SU-DHL-6 (cell line): Measurements from ENCODE around the gene LRP11.

Experiments used
- CTCF ChIP-seq: fragments of 200-600 bp; sonication (generic); IDR thresholded peaks from one replicate; pipeline ENCODE4 v1.5.1; 2017; ENCODE audit warnings: antibody characterized with exemption, mild to moderate bottlenecking, low read length, moderate library complexity; ENCODE audit not compliant: insufficient read depth, poor library complexity, severe bottlenecking
- EZH2phosphoT487 ChIP-seq: fragments of 200-600 bp; sonication (generic), shearing (Covaris generic); conservative IDR thresholded peaks from 2 replicates; pipeline ENCODE4 v1.6.1; 2018; ENCODE audit warnings: mild to moderate bottlenecking, antibody characterized with exemption, low read length, moderate library complexity, mixed read lengths

- no peak for TF ChIP-seq CTCF
- no peak for TF ChIP-seq EZH2phosphoT487
Observed at GRCh38 chr6:149900620-149901443, 36.7 kb upstream of the LRP11 start.
